Pons (tissue), 1 donor: ENCODE data around the gene INTS15.
"Not testable (repeated sequence)": the region's sequence is repeated elsewhere in the genome, so short reads cannot be mapped to it uniquely, and the experiment has no call there.

Experiments used
- DNase-seq: peaks from one replicate; pipeline ENCODE4 v3.0.0-alpha.2; 2016; ENCODE audit warnings: low spot score

Gene INTS15

GRCh38 chr7:6577369-6578113, 12.3 kb upstream of the INTS15 start, which contains the start of gene ZDHHC4:
TSS of gene ZDHHC4 (plus strand) at chr7:6577454. CDS start at chr7:6580562, 3,108 bp downstream.
- DNase-seq, result peak; percentile 75

DNA sequence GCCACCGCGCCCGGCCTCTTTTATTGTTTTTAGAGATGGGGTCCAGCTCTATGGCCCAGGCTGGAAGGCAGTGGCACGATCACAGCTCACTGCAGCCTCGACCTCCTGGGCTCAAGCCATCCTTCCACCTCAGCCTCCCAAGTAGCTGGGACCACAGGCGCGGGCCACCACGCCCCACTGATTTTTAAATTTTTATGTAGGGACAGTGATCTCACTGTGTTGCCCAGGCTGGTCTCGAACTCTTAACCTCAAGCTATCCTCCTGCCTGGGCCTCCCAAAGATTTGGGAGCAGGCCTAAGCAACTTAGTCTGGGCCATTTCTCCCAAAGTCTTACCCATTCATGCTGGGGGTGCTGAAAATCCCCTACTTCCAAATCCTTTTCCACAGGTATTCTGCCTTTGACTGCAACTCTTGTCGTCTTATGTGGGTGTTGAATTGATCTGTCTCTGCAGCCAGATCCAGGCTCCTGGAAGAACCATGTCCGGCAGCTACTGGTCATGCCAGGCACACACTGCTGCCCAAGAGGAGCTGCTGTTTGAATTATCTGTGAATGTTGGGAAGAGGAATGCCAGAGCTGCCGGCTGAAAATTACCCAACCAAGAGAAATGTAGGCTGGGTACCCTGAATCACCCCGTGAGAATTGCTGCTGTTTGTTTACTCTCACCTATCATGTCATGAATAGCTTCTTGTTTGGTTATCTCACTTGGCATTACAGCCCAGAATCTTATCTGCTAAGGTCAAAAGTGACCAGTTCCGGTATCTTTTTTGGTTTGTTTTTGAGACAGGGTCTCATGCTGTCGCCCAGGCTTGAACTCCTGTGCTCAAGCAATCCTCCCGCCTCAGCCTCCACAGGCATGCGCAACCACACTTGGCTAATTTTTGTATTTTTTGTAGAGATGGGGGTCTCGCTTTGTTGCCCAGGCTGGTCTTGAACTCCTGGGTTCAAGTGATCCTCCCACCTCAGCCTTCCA, 11.4 kb upstream of the INTS15 start:
- no peak for DNase-seq

- no peak for DNase-seq
Observed at GRCh38 chr7:6579446-6579845, 10.4 kb upstream of the INTS15 start.

- not testable (repeated sequence) for DNase-seq
Observed at GRCh38 chr7:6585746-6586432, 3.9 kb upstream of the INTS15 start.

DNA sequence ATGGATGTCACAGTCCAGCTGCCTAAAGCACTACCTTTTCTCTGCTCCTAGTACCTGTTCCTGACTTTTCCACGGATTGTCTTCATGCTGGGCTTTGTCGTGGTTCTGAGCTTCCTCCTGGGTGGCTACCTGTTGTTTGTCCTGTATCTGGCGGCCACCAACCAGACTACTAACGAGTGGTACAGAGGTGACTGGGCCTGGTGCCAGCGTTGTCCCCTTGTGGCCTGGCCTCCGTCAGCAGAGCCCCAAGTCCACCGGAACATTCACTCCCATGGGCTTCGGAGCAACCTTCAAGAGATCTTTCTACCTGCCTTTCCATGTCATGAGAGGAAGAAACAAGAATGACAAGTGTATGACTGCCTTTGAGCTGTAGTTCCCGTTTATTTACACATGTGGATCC, 1.3 kb upstream of the INTS15 start:
- no peak for DNase-seq

DNA sequence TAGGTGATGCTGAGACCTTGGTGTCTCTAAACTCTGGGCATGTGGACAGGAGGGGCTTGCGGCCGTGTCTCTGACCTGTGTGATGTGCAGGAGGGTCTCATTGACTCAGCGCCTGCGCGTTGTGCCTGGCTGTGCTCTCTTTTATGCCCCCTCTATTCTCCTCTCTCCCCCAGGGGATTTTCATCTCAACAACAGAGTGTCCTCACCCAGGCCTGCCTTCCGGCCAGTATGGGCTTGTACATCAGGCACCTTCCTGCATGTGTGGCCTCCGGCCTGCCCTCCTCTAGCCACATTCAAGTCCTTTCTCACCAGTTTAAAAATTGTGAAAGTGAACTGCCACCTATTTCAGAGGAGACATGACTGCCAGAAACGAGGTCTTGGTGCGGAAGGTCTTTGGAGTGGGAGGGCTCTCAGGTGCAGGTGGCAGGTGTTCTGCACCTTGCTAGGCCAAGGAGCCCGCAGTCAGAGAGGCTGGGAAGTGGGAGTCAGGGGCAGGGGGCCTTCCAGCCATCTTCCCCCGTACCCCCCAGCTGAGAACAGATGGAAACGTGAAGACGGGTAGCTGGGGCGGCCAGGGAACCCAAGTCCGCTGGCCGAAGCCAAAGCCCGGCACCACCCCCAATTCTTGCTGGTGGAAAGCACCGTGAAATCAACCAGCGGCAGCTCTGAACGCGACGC, 531 bp upstream of the INTS15 start:
- no peak for DNase-seq

DNA sequence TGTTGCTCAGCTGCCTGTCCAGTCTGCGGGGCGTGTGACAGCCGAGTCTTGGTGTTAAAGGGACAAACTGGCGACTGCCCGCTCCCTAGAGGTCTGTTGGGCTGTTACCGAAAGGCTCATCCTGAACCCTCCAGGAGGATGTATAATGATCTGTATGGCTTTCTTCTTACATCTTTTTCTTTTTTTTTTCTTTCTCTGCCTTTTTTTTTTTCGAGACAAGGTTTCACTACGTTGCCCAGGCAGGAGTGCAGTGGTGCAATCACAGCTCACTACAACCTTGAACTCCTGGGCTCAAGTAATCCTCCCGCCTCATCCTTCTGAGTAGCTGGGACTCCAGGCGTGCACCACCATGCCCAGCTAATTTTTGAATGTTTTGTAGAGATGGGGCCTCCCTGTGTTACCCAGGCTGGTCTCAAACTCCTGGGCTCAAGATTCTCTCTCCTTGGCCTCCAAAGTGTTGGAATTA, 857 bp downstream of the INTS15 start:
- no peak for DNase-seq

- DNase-seq, result no peak
Observed at GRCh38 chr7:6600093-6600492, 10.3 kb downstream of the INTS15 start.

- DNase-seq, result no peak
Observed at GRCh38 chr7:6604458-6604857, 14.6 kb downstream of the INTS15 start.

GRCh38 chr7:6606866-6607583, 17.2 kb downstream of the INTS15 start:
- no peak for DNase-seq

GRCh38 chr7:6607651-6608051, 17.8 kb downstream of the INTS15 start:
- no peak for DNase-seq

GRCh38 chr7:6608081-6608480, 18.3 kb downstream of the INTS15 start:
- no peak for DNase-seq

GRCh38 chr7:6608794-6609193, 19.0 kb downstream of the INTS15 start:
- no peak for DNase-seq

GRCh38 chr7:6612819-6613218, 23.0 kb downstream of the INTS15 start:
- DNase-seq, result no peak

GRCh38 chr7:6613706-6614105, 23.9 kb downstream of the INTS15 start:
- DNase-seq, result no peak

DNA sequence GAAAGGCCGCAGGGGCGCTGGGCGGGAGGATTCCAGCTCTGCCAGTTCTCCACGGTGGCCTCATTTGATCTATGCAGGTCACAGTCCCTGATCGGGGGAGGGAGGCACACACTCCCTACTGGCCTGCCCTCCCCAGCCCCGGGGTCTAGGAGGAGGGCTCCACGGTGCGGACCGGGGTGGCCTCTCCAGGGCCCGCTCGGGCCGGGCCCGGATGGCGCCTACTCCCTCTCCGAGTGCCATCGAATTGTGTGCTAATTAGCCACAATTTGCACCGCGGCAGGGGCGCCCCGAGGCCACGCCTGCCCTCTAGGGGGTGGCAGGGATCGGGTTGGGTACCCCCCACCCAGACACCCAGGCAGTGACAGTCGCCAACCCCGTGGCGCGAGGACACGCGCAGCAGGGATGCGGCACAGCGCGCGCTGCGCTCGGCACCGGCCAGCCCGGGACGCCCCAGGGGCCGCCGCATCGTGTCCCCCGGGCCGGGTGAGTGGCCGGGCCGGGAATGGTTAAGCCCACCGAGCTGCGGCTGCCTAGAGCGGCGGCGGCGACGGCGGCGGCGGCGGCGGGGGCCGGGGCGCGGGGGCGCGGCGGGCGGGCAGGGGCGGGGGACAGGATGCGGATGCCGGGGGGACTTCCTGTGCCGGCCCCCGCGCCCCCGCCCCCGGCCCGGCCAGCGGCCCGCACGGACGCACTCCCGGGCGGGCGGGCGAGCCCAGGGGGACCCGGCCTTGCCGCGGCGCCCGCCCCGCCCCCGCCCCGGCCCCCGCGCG, 25.3 kb downstream of the INTS15 start, which contains the start of gene ZNF853:
TSS of gene ZNF853 (plus strand) at position 658 of the 770 bp plus-strand sequence. CDS start 565 bp downstream, outside the sequence.
- no peak for DNase-seq

GRCh38 chr7:6615723-6616555, 26.1 kb downstream of the INTS15 start:
- DNase-seq, result no peak

GRCh38 chr7:6616854-6617643, 27.2 kb downstream of the INTS15 start:
- no peak for DNase-seq
